Stimulated activated memory B cell treated with anti-CD40 and anti-IgM and Interleukin-4, amounts not matched to agents 10 μg/mL and 1 μg/mL and 100 μg/mL, for 72 hours (primary cell): ENCODE measurements around the gene UBALD2.

ENCODE experiments used
- ATAC-seq: fragments of 150-1000 bp; cut with Tn5 transposase; 2 replicates; pipeline ENCODE4 v1.10.0; 2021
- H3K27ac Mint-ChIP-seq: one replicate; pipeline ENCODE4 v1.8.0; 2022; ENCODE audit warnings: mild to moderate bottlenecking, mixed read lengths
- H3K27me3 Mint-ChIP-seq: one replicate; pipeline ENCODE4 v1.8.0; 2022; ENCODE audit warnings: mixed read lengths
- H3K36me3 Mint-ChIP-seq: one replicate; pipeline ENCODE4 v1.8.0; 2022; ENCODE audit warnings: mixed read lengths
- H3K4me1 Mint-ChIP-seq: one replicate; pipeline ENCODE4 v1.8.0; 2022; ENCODE audit warnings: mixed read lengths
- H3K4me3 Mint-ChIP-seq: one replicate; pipeline ENCODE4 v1.8.0; 2022; ENCODE audit warnings: mild to moderate bottlenecking, moderate library complexity, mixed read lengths
- H3K9me3 Mint-ChIP-seq: one replicate; pipeline ENCODE4 v1.8.0; 2022; ENCODE audit warnings: mixed read lengths

The UBALD2 gene

GRCh38 chr17:76268015-76268749 is 3.0 kb downstream of the UBALD2 start:
- no peak for ATAC-seq
- Mint-ChIP-seq H3K27ac (peak overlapping the region; percentile 80), H3K27me3 (no peaks in the 10 kb centered on the region), H3K36me3 (peaks cover 21% of the 10 kb centered on the region), H3K4me1 (peaks cover 71% of the 10 kb centered on the region), H3K9me3 (no peaks in the 10 kb centered on the region), H3K4me3 (peak overlapping the region; percentile 98)

- Mint-ChIP-seq H3K9me3 (no peaks in the 10 kb centered on the region), H3K4me1 (peaks cover 74% of the 10 kb centered on the region), H3K36me3 (peaks cover 21% of the 10 kb centered on the region), H3K4me3 (peak overlapping the region; percentile 98), H3K27me3 (no peaks in the 10 kb centered on the region), H3K27ac (peak overlapping the region; percentile 80)
- no peak for ATAC-seq
Measured at GRCh38 chr17:76268991-76269981, 4.1 kb downstream of the UBALD2 start.

GRCh38 chr17:76270127-76270592 is 5.0 kb downstream of the UBALD2 start:
- H3K27me3 Mint-ChIP-seq: no peaks in the 10 kb centered on the region
- no peak for ATAC-seq
- H3K4me3 Mint-ChIP-seq: peak overlapping the region; percentile 98
- H3K9me3 Mint-ChIP-seq: no peaks in the 10 kb centered on the region
- peaks cover 21% of the 10 kb centered on the region for H3K36me3 Mint-ChIP-seq
- H3K27ac Mint-ChIP-seq: peak overlapping the region; percentile 80
- peaks cover 80% of the 10 kb centered on the region for H3K4me1 Mint-ChIP-seq

GRCh38 chr17:76270770-76271668 is 5.9 kb downstream of the UBALD2 start:
- peaks cover 89% of the 10 kb centered on the region for H3K4me1 Mint-ChIP-seq

GRCh38 chr17:76271669-76272540 is 6.8 kb downstream of the UBALD2 start:
- peaks cover 21% of the 10 kb centered on the region for H3K36me3 Mint-ChIP-seq
- H3K27ac Mint-ChIP-seq: peak overlapping the region; percentile 80
- no peaks in the 10 kb centered on the region for H3K27me3 Mint-ChIP-seq
- H3K4me1 Mint-ChIP-seq: peaks cover 93% of the 10 kb centered on the region
- no peaks in the 10 kb centered on the region for H3K9me3 Mint-ChIP-seq
- peak; percentile 74 for ATAC-seq
- H3K4me3 Mint-ChIP-seq: peak overlapping the region; percentile 84

More at GRCh38 chr17:76270770-76271668, 5.9 kb downstream of the UBALD2 start:
- Mint-ChIP-seq H3K4me3 (peak overlapping the region; percentile 84), H3K27me3 (no peaks in the 10 kb centered on the region), H3K9me3 (no peaks in the 10 kb centered on the region), H3K27ac (peak overlapping the region; percentile 80), H3K36me3 (peaks cover 21% of the 10 kb centered on the region)
- ATAC-seq: no peak

GRCh38 chr17:76272541-76273444 is 7.6 kb downstream of the UBALD2 start:
- Mint-ChIP-seq H3K9me3 (no peaks in the 10 kb centered on the region), H3K27me3 (no peaks in the 10 kb centered on the region), H3K4me3 (peak overlapping the region; percentile 84), H3K27ac (peak overlapping the region; percentile 80), H3K36me3 (peaks cover 13% of the 10 kb centered on the region), H3K4me1 (peaks cover 86% of the 10 kb centered on the region)
- peak; percentile 57 for ATAC-seq

- H3K4me1 Mint-ChIP-seq: peaks cover 79% of the 10 kb centered on the region
- ATAC-seq: no peak
- no peaks in the 10 kb centered on the region for H3K27me3 Mint-ChIP-seq
- peak overlapping the region; percentile 40 for H3K4me3 Mint-ChIP-seq
- no peaks in the 10 kb centered on the region for H3K9me3 Mint-ChIP-seq
- H3K36me3 Mint-ChIP-seq: peaks cover 6% of the 10 kb centered on the region
- H3K27ac Mint-ChIP-seq: peak overlapping the region; percentile 80
Measured at GRCh38 chr17:76273445-76274111, 8.4 kb downstream of the UBALD2 start.

- Mint-ChIP-seq H3K9me3 (no peaks in the 10 kb centered on the region), H3K36me3 (peaks cover 6% of the 10 kb centered on the region), H3K4me1 (peaks cover 71% of the 10 kb centered on the region), H3K4me3 (peak overlapping the region; percentile 34), H3K27me3 (no peaks in the 10 kb centered on the region), H3K27ac (peak overlapping the region; percentile 80)
- no peak for ATAC-seq
Measured at GRCh38 chr17:76274112-76274956, 9.2 kb downstream of the UBALD2 start.

- no peaks in the 10 kb centered on the region for H3K27me3 Mint-ChIP-seq
- ATAC-seq: no peak
- peak overlapping the region; percentile 80 for H3K27ac Mint-ChIP-seq
- H3K4me1 Mint-ChIP-seq: peaks cover 62% of the 10 kb centered on the region
- peaks cover 6% of the 10 kb centered on the region for H3K36me3 Mint-ChIP-seq
- H3K4me3 Mint-ChIP-seq: no peak overlapping the region
- no peaks in the 10 kb centered on the region for H3K9me3 Mint-ChIP-seq
Measured at GRCh38 chr17:76275382-76276068, 10.4 kb downstream of the UBALD2 start.

GRCh38 chr17:76276069-76276431 is 10.9 kb downstream of the UBALD2 start:
- H3K9me3 Mint-ChIP-seq: no peaks in the 10 kb centered on the region
- peaks cover 57% of the 10 kb centered on the region for H3K4me1 Mint-ChIP-seq
- peak overlapping the region; percentile 80 for H3K27ac Mint-ChIP-seq
- H3K4me3 Mint-ChIP-seq: peak overlapping the region; percentile 21
- H3K36me3 Mint-ChIP-seq: peaks cover 2% of the 10 kb centered on the region
- H3K27me3 Mint-ChIP-seq: no peaks in the 10 kb centered on the region
- peak; percentile 69 for ATAC-seq

GRCh38 chr17:76276461-76277299 is 11.5 kb downstream of the UBALD2 start:
- Mint-ChIP-seq H3K27ac (peak overlapping the region; percentile 80), H3K36me3 (no peaks in the 10 kb centered on the region), H3K9me3 (no peaks in the 10 kb centered on the region), H3K27me3 (no peaks in the 10 kb centered on the region), H3K4me1 (peaks cover 51% of the 10 kb centered on the region), H3K4me3 (no peak overlapping the region)
- no peak for ATAC-seq
